KG1 (cell line): Measurements from ENCODE around the gene ATP5ME.
"Not testable (repeated sequence)": the region's sequence is repeated elsewhere in the genome, so short reads cannot be mapped to it uniquely, and the experiment has no call there.

Experiments
- DNase-seq: peaks from one replicate; lab custom pipeline; 2025; lab: John Stamatoyannopoulos, UW

The ATP5ME gene

GRCh38 chr4:683982-684622, 10.0 kb upstream of the ATP5ME start:
- peak; percentile 25 for DNase-seq

- no peak for DNase-seq
Measured at GRCh38 chr4:683247-683897, 9.3 kb upstream of the ATP5ME start.

GRCh38 chr4:682490-683172, 8.6 kb upstream of the ATP5ME start:
- no peak for DNase-seq

GRCh38 chr4:681736-682451, 7.8 kb upstream of the ATP5ME start:
- no peak for DNase-seq

- DNase-seq = no peak
Measured at GRCh38 chr4:680928-681645, 7.0 kb upstream of the ATP5ME start.

GRCh38 chr4:680551-680927, 6.5 kb upstream of the ATP5ME start:
- no peak for DNase-seq

- no peak for DNase-seq
Measured at GRCh38 chr4:680091-680490, 6.0 kb upstream of the ATP5ME start.

GRCh38 chr4:679629-680028, 5.6 kb upstream of the ATP5ME start:
- DNase-seq = no peak

- DNase-seq = no peak
Measured at GRCh38 chr4:679104-679481, 5.0 kb upstream of the ATP5ME start.

- DNase-seq = no peak
Measured at GRCh38 chr4:678331-679103, 4.4 kb upstream of the ATP5ME start.

- no peak for DNase-seq
Measured at GRCh38 chr4:677431-678293, 3.6 kb upstream of the ATP5ME start.

GRCh38 chr4:676871-677235, 2.8 kb upstream of the ATP5ME start:
- DNase-seq = no peak

- no peak for DNase-seq
Measured at GRCh38 chr4:675980-676870, 2.1 kb upstream of the ATP5ME start.

- DNase-seq = no peak
Measured at GRCh38 chr4:675036-675882, 1.2 kb upstream of the ATP5ME start.

- DNase-seq = no peak
Measured at GRCh38 chr4:673349-674091, 556 bp downstream of the ATP5ME start.

- DNase-seq = no peak
Measured at GRCh38 chr4:671769-672168, 2.3 kb downstream of the ATP5ME start.

- not testable (repeated sequence) for DNase-seq
Measured at GRCh38 chr4:669806-670559, 4.1 kb downstream of the ATP5ME start.
